ENCODE results near the gene ANGEL2.
"Not testable (repeated sequence)": the region's sequence is repeated elsewhere in the genome, so short reads cannot be mapped to it uniquely, and the experiment has no call there.

Gene ANGEL2, protein sequence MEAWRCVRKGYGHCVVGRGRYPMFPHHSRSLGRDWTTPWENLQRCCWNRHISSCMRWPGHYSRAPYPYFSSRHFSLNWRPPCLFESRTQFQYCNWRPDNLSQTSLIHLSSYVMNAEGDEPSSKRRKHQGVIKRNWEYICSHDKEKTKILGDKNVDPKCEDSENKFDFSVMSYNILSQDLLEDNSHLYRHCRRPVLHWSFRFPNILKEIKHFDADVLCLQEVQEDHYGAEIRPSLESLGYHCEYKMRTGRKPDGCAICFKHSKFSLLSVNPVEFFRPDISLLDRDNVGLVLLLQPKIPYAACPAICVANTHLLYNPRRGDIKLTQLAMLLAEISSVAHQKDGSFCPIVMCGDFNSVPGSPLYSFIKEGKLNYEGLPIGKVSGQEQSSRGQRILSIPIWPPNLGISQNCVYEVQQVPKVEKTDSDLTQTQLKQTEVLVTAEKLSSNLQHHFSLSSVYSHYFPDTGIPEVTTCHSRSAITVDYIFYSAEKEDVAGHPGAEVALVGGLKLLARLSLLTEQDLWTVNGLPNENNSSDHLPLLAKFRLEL

DNA sequence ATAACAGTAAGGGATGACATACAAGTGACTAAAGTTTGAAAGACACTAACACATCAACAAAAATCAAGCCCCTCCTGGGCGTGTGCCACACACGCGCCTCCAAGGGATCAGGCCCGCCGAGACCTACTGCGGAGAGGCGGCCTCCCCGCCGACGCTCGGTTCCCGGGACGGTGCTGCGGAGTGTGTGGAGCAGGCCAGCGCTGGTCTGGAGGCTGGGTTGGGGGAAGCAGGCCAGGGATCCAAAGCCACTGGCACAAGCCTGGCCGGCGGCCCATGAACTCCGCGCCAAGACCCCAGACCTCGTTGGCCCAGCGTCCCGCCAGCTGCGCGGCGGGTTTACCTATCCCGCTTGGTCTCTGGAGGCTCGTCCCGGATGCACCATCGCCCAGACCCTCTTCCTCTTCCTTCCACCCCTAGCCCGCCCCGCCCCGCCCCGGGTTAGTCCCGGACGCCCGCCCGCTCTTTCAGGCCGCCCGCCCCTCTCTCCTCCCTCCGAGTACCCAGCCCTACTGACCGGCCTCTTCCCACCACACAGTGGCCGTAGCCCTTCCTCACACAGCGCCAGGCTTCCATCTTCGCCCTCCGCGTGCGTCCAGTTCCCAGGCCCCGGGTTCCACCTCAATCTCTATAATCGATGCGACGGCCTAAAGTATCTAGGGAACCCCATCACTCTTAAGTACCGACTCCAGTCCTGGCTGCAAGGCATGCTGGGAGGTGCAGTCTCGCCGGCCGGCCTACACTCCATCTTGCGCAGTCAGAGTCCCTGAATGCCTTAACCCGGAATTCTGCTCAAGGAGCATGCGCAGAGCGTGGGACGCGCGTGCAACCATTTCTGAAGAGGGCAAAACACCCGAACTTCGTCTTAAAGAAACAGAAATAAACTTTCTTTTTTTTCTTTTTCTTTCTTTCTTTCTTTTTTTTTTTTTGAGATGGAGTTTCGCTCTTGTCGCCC, at the start of gene ANGEL2:
TSS of gene ANGEL2 (minus strand) at position 769 of the 952 bp plus-strand sequence. CDS start at position 573, 196 bp downstream.
- DNase-seq = peak; percentile 96 to 97

DNA sequence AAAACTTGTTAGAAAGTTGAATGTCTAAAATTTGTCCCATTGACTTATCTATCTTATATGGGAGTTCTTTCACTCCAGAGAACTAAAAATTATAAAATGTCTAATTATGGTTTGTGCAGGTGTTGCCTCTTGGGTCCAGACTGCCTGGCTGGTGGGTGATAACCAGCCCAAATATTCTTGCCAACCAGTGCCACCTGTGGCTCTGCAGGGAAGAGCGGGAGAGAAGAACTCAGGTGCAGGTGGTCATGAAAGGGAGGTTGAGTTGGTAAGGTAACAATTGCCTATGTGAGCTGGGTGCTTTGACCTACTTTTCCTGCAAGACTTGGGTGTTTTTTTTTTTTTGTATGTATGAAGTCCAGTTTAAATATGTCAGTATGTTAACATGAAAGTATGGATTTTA, 45.6 kb upstream of the ANGEL2 start:
- no peak for DNase-seq

DNA sequence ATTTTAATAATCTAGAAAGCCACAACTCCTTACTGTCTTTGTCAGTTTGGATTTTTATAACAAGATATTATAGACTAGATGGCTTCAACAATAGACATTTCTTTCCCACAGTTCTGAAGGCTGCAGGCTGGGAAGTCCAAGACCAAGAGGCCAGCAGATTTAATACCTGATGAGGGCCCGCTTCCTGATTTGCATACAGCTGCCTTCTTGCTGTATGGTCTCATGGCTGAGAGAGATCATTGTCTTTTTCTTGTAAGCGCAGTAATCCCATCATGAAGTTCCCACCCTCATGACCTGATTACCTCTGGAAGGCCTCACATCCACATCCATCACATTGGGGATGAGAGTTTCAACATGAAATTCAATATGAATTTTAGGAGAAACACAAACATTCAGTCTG, 45.2 kb upstream of the ANGEL2 start:
- DNase-seq = no peak

DNA sequence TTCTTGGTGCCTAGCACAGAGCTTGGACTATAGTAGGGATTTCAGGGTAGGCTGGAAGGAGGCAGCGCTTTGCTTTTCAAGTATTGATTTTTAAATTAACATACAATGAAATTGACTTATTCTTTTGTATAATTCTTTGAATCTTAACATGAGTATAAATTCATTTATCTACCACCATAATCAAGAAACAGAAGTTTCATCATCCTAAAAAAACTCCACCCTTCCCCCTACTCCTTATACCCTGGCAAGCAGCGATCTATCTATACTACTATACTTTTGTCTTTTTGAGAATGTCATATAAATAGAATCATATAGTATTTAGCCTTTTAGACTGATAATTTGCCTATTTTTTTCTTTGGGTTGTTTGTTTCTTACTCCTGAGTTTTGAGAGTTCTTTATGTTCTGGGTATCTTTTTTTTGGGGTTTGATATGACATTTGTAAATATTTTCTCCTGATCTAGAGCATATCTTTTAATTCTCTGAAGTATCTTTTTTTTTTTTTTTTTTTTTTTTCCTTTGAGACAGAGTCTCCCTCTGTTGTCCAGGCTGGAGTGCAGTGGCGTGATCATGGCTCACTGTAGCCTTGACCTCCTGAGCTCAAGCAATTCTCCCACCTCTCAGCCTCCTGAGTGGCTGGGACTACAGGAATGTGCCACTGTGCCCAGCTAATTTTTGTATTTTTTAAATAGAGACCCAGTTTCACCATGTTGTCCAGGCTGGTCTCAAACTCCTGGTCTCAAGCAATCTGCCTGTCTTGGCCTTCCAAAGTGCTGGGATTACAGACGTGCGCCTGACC, 41.8 kb upstream of the ANGEL2 start:
- DNase-seq = no peak

DNA sequence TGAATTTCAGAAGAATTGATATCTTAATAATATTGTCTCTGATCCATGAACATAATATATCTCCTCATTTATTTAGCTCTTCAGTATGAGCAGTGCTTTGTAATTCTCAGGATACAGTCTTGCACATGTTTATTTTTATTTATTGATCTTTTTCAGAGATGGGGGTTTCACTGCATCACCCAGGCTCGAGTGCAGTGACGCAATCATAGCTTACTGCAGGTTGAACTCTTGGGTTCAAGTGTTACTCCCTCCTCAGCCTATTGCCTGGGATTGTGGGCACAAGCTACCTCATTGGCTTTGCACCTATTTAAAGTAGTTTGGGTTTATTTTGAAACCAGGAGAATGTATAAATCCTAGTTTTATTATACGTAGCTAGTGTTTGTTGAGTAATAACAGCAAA, 40.1 kb upstream of the ANGEL2 start:
- DNase-seq = no peak

DNA sequence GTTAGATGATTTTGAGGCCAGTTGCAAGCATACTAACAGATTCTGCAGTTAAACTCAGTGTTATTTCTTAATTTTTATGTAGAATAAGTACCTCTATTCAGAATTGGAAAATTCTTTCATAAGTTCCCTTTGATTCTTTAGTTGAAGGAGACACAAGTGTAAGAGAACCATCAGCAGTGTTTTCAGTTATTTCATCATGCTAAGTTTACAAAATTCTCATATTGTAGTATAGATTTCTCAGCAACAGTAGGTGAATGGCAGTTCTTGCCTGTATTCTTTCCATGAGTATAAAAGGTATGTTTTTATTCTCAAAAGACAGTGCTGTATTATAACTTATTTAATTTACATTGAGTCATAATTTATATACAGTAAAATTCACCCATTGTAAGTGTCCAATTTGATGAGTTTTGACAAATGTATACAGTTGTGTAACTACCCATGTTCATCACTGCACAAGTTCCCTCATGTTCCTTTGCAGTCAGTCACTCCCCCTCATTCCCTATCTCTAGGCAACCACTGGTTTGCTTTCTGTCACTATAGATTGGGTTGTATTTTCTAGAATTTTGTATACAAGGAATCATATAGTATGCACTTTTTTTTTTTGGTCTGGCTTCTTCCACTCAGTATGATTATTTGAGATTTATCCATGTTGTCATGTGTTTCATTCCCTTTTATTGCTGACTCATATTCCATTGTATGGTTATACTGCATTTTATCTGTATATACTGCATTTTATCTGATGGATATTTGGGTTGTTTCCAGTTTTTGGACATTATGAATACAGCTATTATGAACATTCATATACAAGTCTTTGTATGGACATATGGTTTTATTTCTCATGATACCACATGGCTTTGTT, 39.3 kb upstream of the ANGEL2 start:
- DNase-seq = no peak

DNA sequence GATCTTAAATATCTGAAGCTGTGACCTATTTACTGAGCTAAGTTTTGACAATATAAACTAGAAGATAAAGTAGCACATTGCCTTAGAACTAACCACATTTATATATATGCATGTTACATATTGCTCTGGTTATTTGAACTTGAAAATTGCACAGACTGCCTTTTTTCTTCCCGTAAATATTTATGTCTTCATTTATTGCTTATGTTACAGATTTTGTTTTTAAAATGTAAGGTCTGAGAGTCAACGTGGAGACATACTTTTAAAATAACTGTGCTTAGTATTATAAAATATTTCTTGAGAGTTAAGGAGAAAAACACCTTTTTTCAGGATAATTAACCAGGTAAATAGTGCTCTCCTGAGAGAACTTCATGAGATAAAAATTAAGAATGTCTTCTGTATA, 38.5 kb upstream of the ANGEL2 start:
- no peak for DNase-seq

DNA sequence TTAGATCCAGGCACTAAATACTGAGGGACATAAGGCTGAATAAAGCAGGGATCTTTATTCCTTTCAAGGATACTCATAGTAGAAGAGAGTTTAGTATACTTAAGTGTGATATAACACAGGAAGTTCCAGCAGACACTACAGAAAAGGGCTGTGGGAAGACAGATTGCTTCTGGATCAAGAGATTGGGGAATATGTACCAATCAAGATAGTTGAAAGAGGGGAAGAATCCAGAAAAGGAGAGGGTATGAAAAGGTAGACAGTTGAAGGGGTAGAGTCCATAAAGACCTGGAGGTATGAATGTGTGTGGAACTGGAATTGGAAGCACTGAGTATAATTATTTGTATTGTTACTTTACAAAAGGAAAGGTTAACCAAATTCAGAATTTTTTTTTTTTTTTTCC, 37.8 kb upstream of the ANGEL2 start:
- no peak for DNase-seq

DNA sequence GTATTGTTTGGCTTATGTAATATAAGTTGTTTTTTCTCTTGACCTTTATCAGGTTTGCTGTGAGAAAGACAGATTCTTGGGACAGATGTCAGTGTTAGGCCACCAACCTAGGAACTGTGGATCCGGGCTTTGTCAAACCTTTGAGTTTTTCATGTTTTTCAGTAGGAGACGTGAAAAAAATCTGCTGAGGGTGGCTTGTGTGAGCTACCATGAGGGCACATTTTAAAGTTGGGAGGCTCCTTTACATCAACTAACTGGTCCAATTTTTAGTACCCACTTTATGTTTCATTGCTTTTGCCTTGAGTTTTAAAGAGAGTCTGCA, 36.2 kb upstream of the ANGEL2 start:
- no peak for DNase-seq

DNA sequence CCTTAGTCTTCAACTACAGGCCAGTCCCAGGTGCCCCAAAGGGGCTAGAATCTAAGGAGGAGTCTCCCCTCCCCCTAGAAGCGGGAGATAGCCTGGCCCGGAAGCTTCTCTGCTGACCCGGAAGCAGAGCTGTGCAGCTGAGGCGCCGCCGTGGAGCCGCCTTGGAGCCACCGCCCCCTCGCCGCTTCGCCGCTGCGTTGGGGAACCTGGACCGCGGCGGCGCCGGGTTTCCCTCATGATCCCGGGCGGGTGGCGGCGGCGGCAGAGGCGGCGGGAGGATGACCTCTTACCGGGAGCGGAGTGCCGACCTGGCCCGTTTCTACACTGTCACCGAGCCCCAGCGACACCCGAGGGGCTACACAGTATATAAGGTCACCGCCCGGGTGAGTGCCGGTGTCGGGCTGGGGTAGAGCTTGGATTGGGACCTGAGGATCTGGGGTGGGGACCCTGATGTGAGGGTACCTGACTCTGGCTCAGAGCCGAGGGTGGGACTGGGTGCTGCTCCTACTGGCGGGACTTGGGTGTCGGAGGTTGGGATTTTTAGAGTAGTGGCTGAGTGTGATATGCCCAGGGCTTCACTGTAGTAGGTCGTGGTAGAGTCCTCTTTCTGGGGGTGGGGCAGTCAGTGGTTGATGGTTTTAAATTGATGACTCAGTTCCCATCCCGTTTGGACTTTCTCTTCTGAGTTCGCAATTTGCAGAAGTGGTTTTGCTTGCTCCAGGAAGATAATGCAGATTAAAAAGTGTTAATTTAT, 35.6 kb upstream of the ANGEL2 start, which contains the start of gene RPS6KC1:
TSS of gene RPS6KC1 (plus strand) at position 115 of the 754 bp plus-strand sequence. CDS start at position 279, 164 bp downstream.
- DNase-seq = peak; percentile 75 to 83

DNA sequence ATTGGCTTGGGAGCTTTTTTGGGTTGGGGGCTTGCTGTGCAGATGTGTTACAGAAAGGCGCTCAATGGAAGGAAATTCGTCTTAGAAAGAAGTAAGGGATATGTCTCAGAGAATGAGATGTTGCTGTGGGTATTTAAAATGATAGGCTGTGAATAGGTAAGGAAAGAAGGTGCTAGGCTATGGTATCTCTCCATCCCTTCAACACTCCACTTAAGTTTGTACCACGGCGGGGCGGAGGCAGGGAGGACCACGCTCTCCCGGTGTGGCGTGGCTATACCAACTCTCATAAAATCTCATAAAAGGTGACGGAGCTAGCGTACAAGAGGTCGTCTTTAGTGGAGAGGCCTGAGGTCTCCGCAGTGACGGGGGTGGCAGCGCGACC, 35.1 kb upstream of the ANGEL2 start:
- DNase-seq = no peak

DNA sequence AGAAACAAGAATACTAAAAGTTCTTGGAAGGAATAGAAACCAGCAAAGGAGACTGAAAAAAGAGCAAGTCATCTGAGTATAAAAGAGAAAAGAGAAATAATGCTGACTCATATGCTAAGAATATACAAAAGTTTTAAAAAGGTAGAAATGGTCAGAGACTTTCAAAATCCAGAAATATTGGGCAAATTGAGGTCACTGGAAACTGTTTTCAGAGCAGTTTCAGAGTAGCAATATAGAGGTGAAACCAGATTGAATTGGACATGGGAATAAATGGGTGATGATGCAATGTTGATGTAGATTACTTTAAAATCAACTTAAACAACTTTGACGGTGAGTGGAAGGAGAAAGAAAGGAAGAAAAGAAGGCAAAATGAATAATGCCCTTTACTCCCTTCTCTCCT, 33.6 kb upstream of the ANGEL2 start:
- no peak for DNase-seq

DNA sequence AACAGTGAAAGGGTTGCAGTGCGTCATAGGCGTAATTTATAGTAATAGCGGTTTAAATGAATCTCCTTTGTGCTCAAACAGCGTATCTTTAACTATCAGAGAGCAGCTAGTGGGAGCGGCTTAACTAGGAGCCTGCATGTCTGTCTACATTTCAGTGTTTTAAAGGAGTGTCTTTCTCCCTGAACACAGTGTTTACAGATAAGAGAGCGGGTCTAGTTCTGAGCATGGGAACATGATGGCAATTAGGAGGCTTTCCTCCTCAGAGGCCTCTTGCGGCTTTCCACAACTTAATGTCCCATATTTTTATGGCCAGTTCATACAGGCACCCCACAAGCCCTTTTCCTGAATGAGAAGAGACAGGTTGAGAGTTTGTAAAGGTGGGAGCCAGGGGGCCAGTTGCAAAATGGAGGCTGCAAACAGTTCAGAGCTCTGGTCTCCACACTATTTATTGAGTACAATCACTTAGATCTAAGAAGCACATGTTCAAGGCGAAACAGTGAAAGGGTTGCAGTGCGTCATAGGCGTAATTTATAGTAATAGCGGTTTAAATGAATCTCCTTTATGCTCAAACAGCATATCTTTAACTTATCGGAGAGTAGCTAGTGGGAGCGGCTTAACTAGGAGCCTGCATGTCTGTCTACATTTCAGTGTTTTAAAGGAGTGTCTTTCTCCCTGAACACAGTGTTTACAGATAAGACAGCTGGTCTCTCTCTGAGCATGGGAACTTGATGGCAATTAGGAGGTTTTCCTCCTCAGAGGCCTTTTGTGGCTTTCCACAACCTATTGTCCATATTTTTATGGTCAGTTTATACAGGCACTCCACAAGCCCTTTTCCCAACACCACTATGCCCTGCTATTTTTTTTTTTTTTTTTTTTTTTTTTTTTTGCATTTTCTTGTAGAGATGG, 29.9 kb upstream of the ANGEL2 start:
- DNase-seq = not testable (repeated sequence)

DNA sequence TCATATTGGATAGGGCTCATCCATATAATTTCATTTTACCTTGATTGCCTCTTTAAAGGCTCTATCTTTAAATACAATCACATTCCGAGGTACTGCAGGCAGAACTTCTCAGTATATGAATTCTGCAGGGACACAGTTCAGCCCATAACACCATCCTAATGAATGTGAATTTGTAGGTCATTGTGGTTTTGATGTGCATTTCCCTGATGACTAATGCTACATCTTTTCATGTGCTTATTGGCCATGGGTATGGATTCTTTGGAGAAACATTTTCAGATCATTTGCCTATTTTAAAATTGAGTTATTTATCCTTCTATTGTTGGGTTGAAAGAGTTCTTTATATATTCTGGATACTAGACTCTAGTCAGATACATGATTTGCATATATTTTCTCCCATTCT, 25.8 kb upstream of the ANGEL2 start:
- no peak for DNase-seq

DNA sequence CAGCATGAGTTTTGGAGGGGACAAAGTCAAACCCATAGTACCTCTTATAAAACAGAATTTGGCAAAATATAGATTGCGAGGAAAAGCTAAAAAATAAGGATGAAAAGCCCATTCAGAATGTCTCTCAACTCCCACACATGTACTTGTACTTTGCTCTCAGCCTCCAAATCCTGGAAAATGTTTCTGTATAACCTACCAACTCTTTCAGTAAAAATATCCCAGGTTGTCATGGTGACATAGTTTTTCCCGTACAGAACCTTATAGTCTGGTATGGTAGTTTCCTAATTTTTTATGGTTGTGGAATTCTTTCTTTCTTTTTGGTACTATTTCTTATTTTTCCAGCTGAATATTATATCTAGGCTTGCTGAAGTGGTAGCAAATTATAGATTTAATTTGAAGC, 19.9 kb upstream of the ANGEL2 start:
- no peak for DNase-seq

DNA sequence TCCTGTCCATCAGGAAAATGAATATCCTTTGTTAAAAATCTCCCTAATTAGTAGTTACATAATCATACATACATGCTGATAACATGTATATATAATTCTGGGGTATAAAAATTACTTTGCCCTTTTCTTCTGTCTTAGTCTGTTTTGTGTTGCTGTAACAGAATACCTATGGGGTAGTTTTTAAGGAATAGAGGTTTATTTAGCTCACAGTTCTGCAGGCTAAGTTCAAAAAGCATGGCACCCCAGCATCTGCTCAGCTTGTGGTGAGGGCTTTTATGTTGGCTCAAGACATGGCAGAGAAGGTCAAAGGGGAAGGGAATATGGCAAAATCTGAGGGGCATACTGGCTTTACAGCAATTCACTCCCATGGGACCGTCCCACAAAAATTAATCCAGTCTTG, 19.0 kb upstream of the ANGEL2 start:
- DNase-seq = no peak

DNA sequence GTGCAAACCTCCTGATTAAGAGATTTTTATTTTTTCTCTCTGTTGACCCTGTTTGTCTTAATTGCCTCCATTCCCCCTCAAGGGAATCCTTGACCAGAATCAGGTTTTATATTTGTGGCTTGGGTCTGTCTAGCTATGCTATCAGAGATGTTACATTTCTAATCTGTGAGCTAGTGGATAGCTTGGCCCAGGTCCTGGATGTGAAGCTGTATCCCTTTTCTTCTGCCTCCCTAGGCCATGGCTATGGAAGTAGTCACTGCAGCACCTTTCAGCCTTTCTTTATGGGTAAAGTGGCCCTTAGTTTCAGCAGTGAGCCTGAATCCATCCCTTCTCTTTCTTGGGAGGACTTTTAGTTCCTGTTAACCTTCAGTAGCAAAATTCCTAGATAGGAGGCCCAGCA, 17.0 kb upstream of the ANGEL2 start:
- DNase-seq = no peak

DNA sequence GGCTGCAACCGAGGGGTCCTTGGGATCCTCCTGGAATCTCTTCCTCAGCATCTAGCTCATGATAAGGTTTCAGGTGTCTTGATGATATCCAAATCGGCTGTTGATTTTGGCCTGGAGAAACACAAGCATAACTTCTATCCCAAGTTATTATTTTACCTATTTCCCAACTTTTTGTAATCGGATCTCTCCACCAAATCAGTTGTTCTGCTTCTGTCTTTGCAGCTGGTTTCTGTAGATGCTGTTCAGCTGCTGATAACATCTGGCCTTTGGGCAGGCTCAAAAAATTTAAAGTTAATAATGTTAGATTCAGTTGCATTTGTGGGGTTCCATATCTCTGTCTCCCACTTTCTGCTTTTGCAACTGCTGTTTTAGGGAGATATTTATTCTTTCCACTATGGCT, 11.4 kb upstream of the ANGEL2 start:
- DNase-seq = not testable (repeated sequence)

DNA sequence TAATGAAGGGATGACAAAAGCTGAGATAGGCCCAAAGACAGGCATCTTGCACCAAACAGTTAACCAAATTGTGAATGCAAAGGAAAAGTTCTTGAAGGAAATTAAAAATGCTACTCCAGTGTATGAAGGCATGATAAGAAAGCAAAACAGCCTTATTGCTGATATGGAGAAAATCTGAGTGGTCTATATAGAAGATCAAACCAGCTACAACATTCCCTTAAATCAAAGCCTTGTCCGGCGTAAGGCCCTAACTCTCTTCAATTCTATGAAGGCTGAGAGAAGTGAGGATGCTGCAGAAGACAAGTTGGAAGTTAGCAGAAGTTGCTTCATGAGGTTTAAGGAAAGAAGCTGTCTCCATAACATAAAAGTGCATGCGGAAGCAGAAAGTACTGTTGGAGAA, 4.3 kb upstream of the ANGEL2 start:
- DNase-seq = no peak

DNA sequence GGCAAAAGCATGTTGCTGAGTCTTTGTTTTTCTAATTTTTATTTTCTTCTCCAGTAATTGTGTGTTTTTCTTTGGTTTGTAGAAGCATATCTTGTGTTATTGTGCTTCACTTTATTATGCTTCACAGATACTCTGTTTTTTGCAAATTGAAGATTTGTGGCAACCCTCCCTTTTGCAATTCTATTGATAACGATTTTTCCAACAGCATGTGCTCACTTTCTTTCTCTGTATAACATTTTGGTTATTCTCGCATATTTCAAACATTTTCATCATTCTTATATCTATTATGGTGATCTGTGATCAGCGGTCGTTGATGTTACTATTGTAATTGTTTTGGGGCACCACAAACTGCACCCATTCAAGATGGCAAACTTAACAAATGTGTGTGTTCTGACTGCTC, 3.8 kb upstream of the ANGEL2 start:
- no peak for DNase-seq

Measured in CD4-positive, alpha-beta T cell treated with Interferon alpha-2 for 1 hour (primary cell).